PC-9 (cell line): ENCODE results near the gene MARCHF3.

Source experiments
- EZH2 ChIP-seq: fragments of 200-600 bp; sonication (generic); IDR thresholded peaks from 2 replicates; pipeline ENCODE4 v1.8.0; 2017; ENCODE audit warnings: antibody characterized with exemption, low read depth
- TF ChIP-seq, protein P1 (sequence below): fragments of 200-600 bp; sonication (generic); conservative IDR thresholded peaks from 2 replicates; pipeline ENCODE4 v1.6.1; 2017; ENCODE audit warnings: mixed run types, antibody characterized with exemption, mild to moderate bottlenecking, moderate library complexity

- TF ChIP-seq, protein P1, sequence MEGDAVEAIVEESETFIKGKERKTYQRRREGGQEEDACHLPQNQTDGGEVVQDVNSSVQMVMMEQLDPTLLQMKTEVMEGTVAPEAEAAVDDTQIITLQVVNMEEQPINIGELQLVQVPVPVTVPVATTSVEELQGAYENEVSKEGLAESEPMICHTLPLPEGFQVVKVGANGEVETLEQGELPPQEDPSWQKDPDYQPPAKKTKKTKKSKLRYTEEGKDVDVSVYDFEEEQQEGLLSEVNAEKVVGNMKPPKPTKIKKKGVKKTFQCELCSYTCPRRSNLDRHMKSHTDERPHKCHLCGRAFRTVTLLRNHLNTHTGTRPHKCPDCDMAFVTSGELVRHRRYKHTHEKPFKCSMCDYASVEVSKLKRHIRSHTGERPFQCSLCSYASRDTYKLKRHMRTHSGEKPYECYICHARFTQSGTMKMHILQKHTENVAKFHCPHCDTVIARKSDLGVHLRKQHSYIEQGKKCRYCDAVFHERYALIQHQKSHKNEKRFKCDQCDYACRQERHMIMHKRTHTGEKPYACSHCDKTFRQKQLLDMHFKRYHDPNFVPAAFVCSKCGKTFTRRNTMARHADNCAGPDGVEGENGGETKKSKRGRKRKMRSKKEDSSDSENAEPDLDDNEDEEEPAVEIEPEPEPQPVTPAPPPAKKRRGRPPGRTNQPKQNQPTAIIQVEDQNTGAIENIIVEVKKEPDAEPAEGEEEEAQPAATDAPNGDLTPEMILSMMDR = no peak
- no peak for TF ChIP-seq EZH2
Measured at GRCh38 chr5:126995039-126995438, 35.3 kb downstream of the MARCHF3 start.
